GM12865 (cell line): ENCODE data around the gene ATP13A2.

ENCODE experiments used
- DNase-seq: peaks from one replicate; pipeline ENCODE4 v3.0.0; 2010; ENCODE audit warnings: low read depth
- H3K4me3 ChIP-seq: 2 replicates; pipeline ENCODE4 v1.5.1; 2011; ENCODE audit warnings: mild to moderate bottlenecking, low read depth, low read length, control low read depth
- CTCF ChIP-seq: IDR thresholded peaks from 2 replicates; pipeline ENCODE4 v1.5.1; 2011; ENCODE audit warnings: low read length, control low read depth, low read depth, inconsistent platforms; ENCODE audit not compliant: insufficient read depth; ENCODE audit errors: missing control alignments

ATP13A2 gene

GRCh38 chr1:16976966-16977365 lies 34.8 kb downstream of the ATP13A2 start:
- no peak for TF ChIP-seq CTCF
- DNase-seq: no peak

GRCh38 chr1:16975838-16976237 lies 35.9 kb downstream of the ATP13A2 start:
- TF ChIP-seq CTCF: no peak
- DNase-seq: no peak
- H3K4me3 ChIP-seq: no peak overlapping the region

More at GRCh38 chr1:16976966-16977365, 34.8 kb downstream of the ATP13A2 start:
- no peak overlapping the region for H3K4me3 ChIP-seq

- no peak for TF ChIP-seq CTCF
- no peak for DNase-seq
- H3K4me3 ChIP-seq: no peak overlapping the region
Measured at GRCh38 chr1:16975211-16975610, 36.5 kb downstream of the ATP13A2 start.

- H3K4me3 ChIP-seq: no peak overlapping the region
- no peak for TF ChIP-seq CTCF
- no peak for DNase-seq
Measured at GRCh38 chr1:16973215-16973614, 38.5 kb downstream of the ATP13A2 start.

- TF ChIP-seq CTCF: no peak
- DNase-seq: no peak
- no peak overlapping the region for H3K4me3 ChIP-seq
Measured at GRCh38 chr1:16972189-16972895, 39.4 kb downstream of the ATP13A2 start.

GRCh38 chr1:16971341-16972188 lies 40.2 kb downstream of the ATP13A2 start:
- no peak for DNase-seq
- no peak overlapping the region for H3K4me3 ChIP-seq
- TF ChIP-seq CTCF: no peak
